ENCODE results near the gene GNS. TPM values are rescaled to one million over a fixed set of nuclear protein-coding genes. Genes with fewer than 3 reads are reported as not detected.
A peak's percentile ranks its signal among the peaks of the same experiment; 100 is the strongest.
"Not testable (repeated sequence)": the region's sequence is repeated elsewhere in the genome, so short reads cannot be mapped to it uniquely, and the experiment has no call there.

The GNS gene
- total RNA-seq, 2 donors from 2014 or later = 18.9 to 43.7 TPM

DNA sequence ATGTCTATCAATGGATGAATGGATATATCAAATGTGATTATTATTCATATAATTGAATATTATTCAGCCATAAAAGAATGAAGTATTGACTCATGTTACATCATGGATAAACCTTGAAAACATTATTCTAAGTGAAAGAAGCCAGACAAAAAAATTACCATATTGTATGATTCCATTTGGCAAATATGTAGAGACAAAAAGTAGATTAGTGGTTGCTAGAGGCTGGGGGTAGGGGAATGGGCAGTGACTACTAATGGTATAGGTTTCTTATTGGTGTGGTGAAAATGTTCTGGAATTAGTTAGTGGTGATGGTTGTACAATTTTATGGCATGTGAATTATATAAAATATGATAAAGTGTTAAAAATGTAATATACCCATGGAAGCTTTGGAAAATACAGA lies 31.8 kb upstream of the GNS start:
- ATAC-seq (no peak), DNase-seq (ENCODE audit: low spot score) (no peak)
- Mint-ChIP-seq H3K27ac (no peak overlapping the region), H3K36me3 (no peaks in the 10 kb centered on the region), H3K27me3 (peaks cover 0 to 2% of the 10 kb centered on the region in 2 donors), H3K9me3 (no peaks in the 10 kb centered on the region), H3K4me3 (no peak overlapping the region), H3K4me1 (ENCODE audit: low read depth in 2 of 2) (peaks cover 0 to 3% of the 10 kb centered on the region in 2 donors)

DNA sequence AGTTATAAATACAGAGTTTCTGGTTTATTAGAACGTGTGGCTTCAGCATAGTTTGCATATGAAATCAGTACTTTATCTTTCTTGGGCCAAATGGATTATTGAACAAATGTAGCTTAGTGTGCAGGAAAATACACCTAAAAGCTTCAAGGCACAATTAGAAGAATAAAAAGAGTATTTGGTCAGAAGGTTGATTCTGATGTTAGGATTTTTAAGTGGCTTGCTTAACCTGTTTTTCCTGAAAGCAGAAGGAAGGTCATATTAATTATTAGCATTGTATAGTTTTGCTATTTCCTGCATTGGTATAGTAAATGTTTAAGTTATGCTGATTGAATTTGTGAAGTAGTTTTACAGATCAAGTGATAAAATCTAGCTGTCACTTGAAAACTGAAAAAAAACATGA lies 31.0 kb upstream of the GNS start:
- no peak overlapping the region for H3K4me3 Mint-ChIP-seq
- H3K27me3 Mint-ChIP-seq = peaks cover 0 to 2% of the 10 kb centered on the region in 2 donors

DNA sequence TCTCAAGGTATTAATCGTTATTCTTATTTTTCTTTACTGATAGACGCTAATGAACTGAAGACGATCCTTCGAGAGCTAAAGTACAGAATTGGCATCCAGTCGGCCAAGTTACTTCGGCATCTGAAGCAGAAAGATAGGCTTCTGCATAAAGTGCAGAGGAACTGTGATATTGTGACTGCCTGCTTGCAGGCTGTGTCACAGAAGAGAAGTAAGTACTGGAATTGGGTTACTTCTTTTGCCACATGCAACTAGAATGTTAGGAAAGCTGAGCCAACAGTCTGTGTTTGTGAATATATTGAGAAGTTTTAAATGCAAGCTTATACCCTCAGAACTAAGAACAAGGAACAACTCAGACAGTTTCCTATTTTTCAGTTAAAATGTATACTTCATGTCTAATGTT lies 26.6 kb upstream of the GNS start:
- Mint-ChIP-seq H3K27me3 (peaks cover 17 to 30% of the 10 kb centered on the region in 2 donors), H3K4me3 (no peak overlapping the region), H3K36me3 (no peaks in the 10 kb centered on the region), H3K4me1 (ENCODE audit: low read depth in 2 of 2) (peaks cover 8 to 9% of the 10 kb centered on the region in 2 donors), H3K27ac (no peak overlapping the region), H3K9me3 (no peaks in the 10 kb centered on the region)
- DNase-seq (ENCODE audit: low spot score) (no peak), ATAC-seq (no peak)

More for the DNA sequence above, 31.0 kb upstream of the GNS start:
- peaks cover 0 to 3% of the 10 kb centered on the region in 2 donors for H3K4me1 Mint-ChIP-seq (ENCODE audit: low read depth in 2 of 2)
- H3K36me3 Mint-ChIP-seq = no peaks in the 10 kb centered on the region
- ATAC-seq (no peak), DNase-seq (ENCODE audit: low spot score) (no peak)
- H3K9me3 Mint-ChIP-seq = no peaks in the 10 kb centered on the region
- no peak overlapping the region for H3K27ac Mint-ChIP-seq

DNA sequence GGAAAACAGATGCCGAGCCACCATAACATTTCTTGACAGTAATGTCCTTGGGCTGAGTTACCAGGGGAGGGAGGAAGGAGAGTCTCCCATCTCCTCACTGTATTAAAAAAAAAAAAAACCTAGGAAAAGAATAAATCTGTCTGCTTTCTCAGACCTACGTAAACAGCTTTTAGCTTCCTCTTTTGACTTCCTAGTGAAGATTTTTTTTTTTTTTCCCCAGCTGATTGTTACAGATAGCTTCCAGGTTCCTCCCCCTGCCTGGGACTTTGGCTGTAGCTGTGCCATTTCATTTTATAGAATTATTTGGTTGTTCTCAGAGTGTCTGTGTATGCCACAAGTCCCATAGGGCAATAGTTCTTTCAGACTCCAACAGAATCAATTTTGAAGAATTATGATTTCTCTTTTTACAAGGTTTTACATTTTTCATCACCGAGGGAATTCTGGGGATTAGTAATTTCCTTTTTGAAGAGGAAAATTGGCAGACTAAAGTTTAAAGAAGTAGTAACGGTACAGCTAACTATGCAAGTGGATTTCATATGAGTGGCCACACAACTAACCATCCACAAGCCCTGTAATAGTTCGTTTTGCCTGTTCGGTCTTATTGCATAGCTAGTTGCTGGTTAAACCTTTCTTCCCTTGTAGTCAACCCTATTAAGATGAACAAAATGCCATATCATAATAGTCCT lies 23.1 kb upstream of the GNS start:
- H3K27ac Mint-ChIP-seq = peak overlapping the region in 1 of 2 donors; percentile 70
- no peak for ATAC-seq
- peaks cover 12 to 14% of the 10 kb centered on the region in 2 donors for H3K4me1 Mint-ChIP-seq (ENCODE audit: low read depth in 2 of 2)
- no peak for DNase-seq (ENCODE audit: low spot score)
- H3K36me3 Mint-ChIP-seq = peaks cover under 1% of the 10 kb centered on the region
- H3K27me3 Mint-ChIP-seq = peaks cover 25 to 46% of the 10 kb centered on the region in 2 donors
- peak overlapping the region; percentile 88 for H3K4me3 Mint-ChIP-seq
- H3K9me3 Mint-ChIP-seq = no peaks in the 10 kb centered on the region

DNA sequence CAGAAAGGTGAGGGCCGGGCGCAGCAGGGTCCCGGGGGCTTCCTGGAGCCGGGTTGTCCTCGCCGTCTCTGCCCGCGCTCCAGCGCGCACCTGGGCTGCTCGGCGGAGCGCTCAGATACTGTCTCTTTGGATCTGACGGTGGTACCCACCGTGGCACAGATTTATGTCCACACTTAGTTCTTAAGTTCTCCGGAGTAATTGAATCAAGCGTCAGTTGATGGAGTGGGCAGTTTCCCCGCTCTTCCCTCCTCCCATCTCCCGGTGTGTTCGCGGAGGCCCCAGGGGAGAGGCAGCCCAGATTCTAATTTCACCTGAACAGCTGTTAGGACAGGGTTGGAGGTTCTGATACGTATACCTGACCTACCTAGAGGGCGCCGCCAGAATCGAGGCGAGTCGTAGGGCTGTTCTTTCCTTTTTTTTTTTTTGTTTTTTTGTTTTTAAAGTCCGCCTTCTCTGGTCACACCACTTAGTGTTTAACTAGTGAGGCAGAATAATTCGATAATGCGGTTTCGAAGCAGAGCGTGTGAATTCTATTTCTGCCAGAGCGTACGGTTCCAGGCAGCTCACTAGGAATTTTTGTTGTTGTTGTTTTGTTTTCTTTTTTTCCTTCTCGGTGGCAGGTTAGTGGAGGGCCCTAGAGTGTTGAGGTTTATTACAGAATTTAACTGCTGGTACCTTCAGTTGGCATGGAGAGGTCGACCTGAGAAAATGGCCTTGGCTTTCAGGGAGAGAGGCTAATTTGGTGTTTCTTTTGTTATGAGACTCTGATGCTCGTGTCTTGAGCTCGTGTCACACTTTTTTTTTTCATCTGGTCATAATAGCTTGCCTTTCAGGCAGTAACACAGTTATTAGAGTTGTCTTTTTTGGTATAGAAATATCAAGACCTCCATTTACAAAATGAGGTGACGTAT lies 22.3 kb upstream of the GNS start:
- Mint-ChIP-seq H3K9me3 (no peaks in the 10 kb centered on the region), H3K4me3 (peak overlapping the region; percentile 88), H3K27me3 (peaks cover 27 to 54% of the 10 kb centered on the region in 2 donors), H3K36me3 (peaks cover 9% of the 10 kb centered on the region), H3K27ac (peak overlapping the region in 1 of 2 donors; percentile 70), H3K4me1 (ENCODE audit: low read depth in 2 of 2) (peaks cover 12 to 14% of the 10 kb centered on the region in 2 donors)
- ATAC-seq (peak; percentile 15 to 51), DNase-seq (ENCODE audit: low spot score) (no peak)

DNA sequence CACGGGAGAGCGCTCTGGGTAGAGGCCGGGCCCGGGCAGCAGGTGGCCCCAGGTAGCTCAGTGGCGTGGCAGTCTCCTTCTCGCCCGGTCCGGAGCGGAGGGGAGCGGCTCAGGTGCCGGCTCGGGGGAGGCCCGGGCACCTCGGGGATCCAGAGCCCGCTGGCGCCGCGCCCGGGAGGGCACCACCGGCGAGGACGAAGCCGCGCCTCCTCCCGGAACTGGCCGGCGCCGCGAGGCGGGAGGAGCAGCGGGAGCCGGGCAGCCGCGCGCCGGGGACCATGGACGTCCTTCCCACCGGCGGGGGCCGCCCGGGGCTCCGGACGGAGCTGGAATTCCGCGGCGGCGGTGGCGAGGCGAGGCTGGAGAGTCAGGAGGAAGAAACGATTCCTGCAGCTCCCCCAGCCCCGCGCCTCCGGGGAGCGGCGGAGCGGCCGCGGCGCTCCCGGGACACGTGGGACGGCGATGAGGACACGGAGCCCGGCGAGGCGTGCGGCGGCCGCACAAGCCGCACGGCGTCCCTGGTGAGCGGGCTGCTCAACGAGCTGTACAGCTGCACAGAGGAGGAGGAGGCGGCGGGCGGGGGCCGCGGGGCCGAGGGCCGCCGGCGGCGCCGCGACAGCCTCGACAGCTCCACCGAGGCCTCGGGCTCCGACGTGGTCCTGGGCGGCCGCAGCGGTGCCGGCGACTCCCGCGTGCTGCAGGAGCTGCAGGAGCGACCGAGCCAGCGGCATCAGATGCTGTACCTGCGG lies 21.5 kb upstream of the GNS start:
- DNase-seq (ENCODE audit: low spot score) = peak; percentile 71
- H3K36me3 Mint-ChIP-seq = peaks cover 17% of the 10 kb centered on the region
- peaks cover 4% of the 10 kb centered on the region for H3K9me3 Mint-ChIP-seq
- peaks cover 29 to 63% of the 10 kb centered on the region in 2 donors for H3K27me3 Mint-ChIP-seq
- peak; percentile 76 to 89 for ATAC-seq
- peak overlapping the region; percentile 88 for H3K4me3 Mint-ChIP-seq
- no peak overlapping the region for H3K27ac Mint-ChIP-seq
- peaks cover 12 to 14% of the 10 kb centered on the region in 2 donors for H3K4me1 Mint-ChIP-seq (ENCODE audit: low read depth in 2 of 2)

DNA sequence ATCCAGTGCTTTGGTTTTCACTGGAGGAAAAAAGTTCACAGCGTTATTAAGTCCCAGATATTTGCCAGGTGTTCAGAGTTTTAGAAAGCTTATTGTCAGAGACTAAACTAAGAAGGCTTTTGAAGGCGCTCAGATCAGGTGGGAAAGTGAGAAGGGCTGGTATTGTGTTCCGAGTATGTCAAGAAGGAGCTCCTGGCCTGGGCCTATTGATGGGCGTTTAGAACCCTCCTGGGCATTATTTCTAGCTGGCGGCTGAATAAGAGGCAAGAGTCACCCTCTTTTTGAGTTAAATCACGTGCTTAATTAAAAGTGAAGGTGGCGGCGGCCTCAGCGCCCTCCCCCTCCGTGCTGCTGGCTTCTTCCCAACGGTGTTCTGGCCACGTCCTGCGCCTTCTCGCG lies 20.9 kb upstream of the GNS start:
- peaks cover 10% of the 10 kb centered on the region for H3K9me3 Mint-ChIP-seq
- peaks cover 23% of the 10 kb centered on the region for H3K36me3 Mint-ChIP-seq
- no peak for DNase-seq (ENCODE audit: low spot score)
- H3K27ac Mint-ChIP-seq = no peak overlapping the region
- H3K4me3 Mint-ChIP-seq = peak overlapping the region; percentile 72
- H3K27me3 Mint-ChIP-seq = peaks cover 31 to 68% of the 10 kb centered on the region in 2 donors
- peaks cover 12 to 14% of the 10 kb centered on the region in 2 donors for H3K4me1 Mint-ChIP-seq (ENCODE audit: low read depth in 2 of 2)
- no peak for ATAC-seq

DNA sequence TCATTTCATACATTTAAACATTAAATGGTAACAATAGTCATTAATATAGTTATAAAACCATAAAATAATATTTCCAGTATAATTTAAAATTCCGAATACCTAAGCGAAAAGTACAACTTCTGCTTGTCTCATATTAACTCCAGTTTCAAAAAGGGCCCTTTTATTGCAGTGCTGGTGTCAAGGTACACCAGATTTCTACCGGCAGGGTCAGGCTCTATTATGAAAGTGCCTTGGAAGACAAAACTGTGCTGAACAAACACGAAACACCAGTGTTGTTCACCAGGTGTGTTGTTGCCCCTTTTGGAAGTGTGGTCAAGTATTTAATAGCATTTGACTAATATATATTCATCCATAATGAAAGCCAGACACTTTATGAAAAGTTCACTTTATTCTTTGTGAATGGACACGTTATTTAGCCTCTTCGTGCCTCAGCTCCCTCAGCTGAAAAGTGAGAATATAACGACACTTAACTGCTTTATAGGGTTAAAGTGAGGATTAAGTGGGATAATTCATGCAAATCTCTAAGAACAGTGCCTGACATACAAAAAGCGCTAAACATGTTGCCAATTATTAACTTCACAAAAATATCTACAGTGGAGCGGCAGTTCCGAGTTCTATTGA lies 20.3 kb upstream of the GNS start:
- Mint-ChIP-seq H3K9me3 (peaks cover 10% of the 10 kb centered on the region), H3K4me1 (ENCODE audit: low read depth in 2 of 2) (peaks cover 12 to 14% of the 10 kb centered on the region in 2 donors), H3K27me3 (peaks cover 31 to 67% of the 10 kb centered on the region in 2 donors), H3K27ac (no peak overlapping the region), H3K36me3 (peaks cover 26% of the 10 kb centered on the region), H3K4me3 (peak overlapping the region; percentile 72)
- no peak for ATAC-seq
- DNase-seq (ENCODE audit: low spot score) = no peak

DNA sequence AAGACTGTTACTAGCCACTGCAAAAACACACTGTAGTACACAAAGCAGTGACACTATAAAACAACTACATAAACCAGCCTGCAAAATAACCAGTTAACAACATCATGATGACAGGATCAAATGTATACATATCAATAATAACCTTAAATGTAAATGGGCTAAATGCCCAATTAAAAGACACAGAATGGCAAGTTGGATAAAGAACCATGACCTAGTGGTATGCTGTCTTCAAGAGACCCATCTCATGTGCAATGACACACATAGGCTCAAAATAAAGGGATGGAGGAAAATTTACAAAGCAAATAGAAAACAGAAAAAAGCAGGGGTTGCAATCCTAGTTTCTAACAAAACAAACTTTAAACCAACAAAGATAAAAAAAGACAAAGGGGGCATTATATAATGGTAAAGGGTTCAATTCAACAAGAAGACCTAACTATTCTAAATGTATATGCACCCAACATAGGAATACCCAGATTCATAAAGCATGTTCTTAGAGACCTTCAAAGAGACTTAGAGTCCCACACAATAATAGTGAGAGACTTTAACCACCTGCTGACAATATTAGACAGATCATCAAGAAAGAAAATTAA lies 16.0 kb upstream of the GNS start:
- not testable (repeated sequence) for DNase-seq (ENCODE audit: low spot score); H3K27ac Mint-ChIP-seq; ATAC-seq; H3K4me1 Mint-ChIP-seq (ENCODE audit: low read depth in 2 of 2); H3K4me3 Mint-ChIP-seq
- peaks cover 42% of the 10 kb centered on the region for H3K36me3 Mint-ChIP-seq
- H3K27me3 Mint-ChIP-seq = peaks cover 19 to 52% of the 10 kb centered on the region in 2 donors
- H3K9me3 Mint-ChIP-seq = peaks cover 21% of the 10 kb centered on the region

DNA sequence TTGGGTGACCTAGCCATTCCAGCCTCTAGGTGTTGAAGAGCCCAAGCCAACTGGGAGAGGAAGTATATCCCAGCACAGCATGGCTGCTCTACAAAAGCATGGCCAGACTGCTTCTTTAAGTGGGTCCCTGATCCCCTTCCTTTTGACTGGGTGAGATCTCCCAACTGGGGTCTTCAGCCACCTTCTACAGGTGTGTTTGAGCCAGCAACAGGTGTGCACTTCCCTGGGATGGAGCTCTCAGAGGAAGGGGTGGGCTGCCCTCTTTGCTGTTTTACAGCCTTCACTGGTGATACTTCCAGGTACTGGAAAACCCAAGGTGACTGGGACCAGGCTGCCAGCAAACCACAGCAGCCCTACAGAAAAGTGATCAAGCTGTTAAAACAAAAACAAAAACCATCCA lies 14.2 kb upstream of the GNS start:
- H3K9me3 Mint-ChIP-seq = peaks cover 21% of the 10 kb centered on the region
- peaks cover 42% of the 10 kb centered on the region for H3K36me3 Mint-ChIP-seq
- no peak overlapping the region for H3K27ac Mint-ChIP-seq
- H3K4me1 Mint-ChIP-seq (ENCODE audit: low read depth in 2 of 2) = peaks cover 0 to 3% of the 10 kb centered on the region in 2 donors
- ATAC-seq (no peak), DNase-seq (ENCODE audit: low spot score) (no peak)
- H3K27me3 Mint-ChIP-seq = peaks cover 14 to 45% of the 10 kb centered on the region in 2 donors
- H3K4me3 Mint-ChIP-seq = no peak overlapping the region

DNA sequence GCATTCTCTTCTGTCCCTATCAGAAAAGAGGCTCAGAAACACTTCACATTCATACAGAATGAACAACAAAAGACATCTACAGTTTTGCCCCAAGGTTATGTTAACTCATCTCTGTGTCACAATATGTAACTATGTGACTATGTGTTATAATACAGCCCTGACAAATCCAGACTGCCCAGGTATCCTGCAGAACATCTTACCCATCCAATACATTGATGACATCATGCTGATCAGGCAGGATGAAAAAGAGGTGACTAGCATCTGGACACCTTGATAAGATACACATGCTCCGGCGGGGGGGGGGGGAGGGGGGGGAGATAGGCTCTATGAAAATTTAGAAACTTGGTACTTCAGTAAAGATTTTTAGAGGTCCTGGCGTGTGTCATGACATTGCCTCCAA lies 8.3 kb upstream of the GNS start:
- Mint-ChIP-seq H3K9me3 (peaks cover 4% of the 10 kb centered on the region), H3K36me3 (peaks cover 7% of the 10 kb centered on the region), H3K27me3 (peaks cover 4 to 7% of the 10 kb centered on the region in 2 donors), H3K4me1 (ENCODE audit: low read depth in 2 of 2) (peaks cover 0 to 9% of the 10 kb centered on the region in 2 donors), H3K4me3 (no peak overlapping the region), H3K27ac (no peak overlapping the region)
- ATAC-seq (no peak), DNase-seq (ENCODE audit: low spot score) (no peak)

DNA sequence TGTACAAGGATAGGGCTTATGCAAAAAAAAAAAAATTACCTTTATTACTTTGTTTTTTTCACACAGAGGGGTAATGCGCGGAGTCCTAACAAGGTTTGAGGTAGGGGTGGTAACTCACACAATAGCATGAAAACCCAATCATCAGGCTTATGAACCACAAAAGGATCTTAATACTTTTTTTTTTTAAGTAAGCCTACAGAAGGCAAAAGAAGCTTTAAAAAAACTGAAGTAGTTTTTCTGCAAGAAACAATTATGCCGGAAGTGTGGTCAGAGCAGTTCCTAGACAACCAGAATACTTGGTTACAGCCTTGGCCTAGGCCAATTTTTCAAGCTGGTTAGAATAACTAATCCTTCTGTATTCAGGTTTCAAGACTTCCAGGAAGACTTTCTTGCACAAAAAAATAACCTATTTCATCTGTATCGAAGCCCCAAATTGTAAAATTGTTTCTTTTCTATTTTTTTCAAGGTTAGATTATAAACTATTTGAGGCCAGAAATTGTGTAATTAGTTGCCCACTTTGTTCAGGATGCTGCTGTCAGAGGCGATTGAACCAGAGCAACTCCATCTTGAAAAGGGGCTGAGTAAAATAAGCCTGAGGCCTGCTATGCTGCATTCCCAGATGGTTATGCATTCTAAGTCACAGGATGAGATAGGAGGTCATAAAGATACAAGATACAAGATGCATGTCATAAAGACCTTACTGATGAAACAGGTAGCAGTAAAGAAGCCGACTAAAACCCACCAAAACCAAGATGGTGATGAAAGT lies 1.8 kb upstream of the GNS start:
- H3K27ac Mint-ChIP-seq = peak overlapping the region; percentile 86 to 95
- DNase-seq (ENCODE audit: low spot score) = no peak
- peaks cover 44 to 47% of the 10 kb centered on the region in 2 donors for H3K4me1 Mint-ChIP-seq (ENCODE audit: low read depth in 2 of 2)
- ATAC-seq = no peak
- no peaks in the 10 kb centered on the region for H3K27me3 Mint-ChIP-seq
- peak overlapping the region; percentile 99 for H3K4me3 Mint-ChIP-seq
- H3K9me3 Mint-ChIP-seq = no peaks in the 10 kb centered on the region
- no peaks in the 10 kb centered on the region for H3K36me3 Mint-ChIP-seq
